Body of pancreas (tissue), 4 donors: Measurements from ENCODE around the gene FKBP9. TPM values are rescaled to one million over a fixed set of nuclear protein-coding genes. Genes with fewer than 3 reads are reported as not detected.
"Not testable (repeated sequence)": the region's sequence is repeated elsewhere in the genome, so short reads cannot be mapped to it uniquely, and the experiment has no call there.

ENCODE experiments used
- ATAC-seq: fragments of 150-250 bp; one replicate; pipeline ENCODE4 v1.9.1; 2016
- DNase-seq, 4 donors: peaks; one replicate each; pipeline ENCODE4 v3.0.0-alpha.2; 2019
- H3K27ac ChIP-seq, 4 donors: fragments of 200-600 bp; sonication (generic); 1 replicate in 3 of 4; 2 replicates in 1 of 4; pipeline versions ENCODE4 v1.5.1 to v1.6.1; 2016 to 2019; ENCODE audit warnings: mild to moderate bottlenecking in 1 of 4, mixed read lengths in 1 of 4, moderate library complexity in 1 of 4
- H3K27me3 ChIP-seq, 2 donors: fragments of 200-600 bp; sonication (generic); one replicate each; pipeline ENCODE4 v1.6.0; 2016; ENCODE audit warnings: mild to moderate bottlenecking in 1 of 2
- H3K36me3 ChIP-seq, 2 donors: fragments of 200-600 bp; sonication (generic); replicated peaks in 1 of 2; 2 replicates each; pipeline ENCODE4 v1.5.1; 2016; ENCODE audit warnings: low read depth in 2 of 2; ENCODE audit not compliant: insufficient read depth in 1 of 2
- H3K4me1 ChIP-seq: fragments of 200-600 bp; sonication (generic); one replicate; pipeline ENCODE4 v1.6.0; 2016
- H3K4me3 ChIP-seq, 2 donors: fragments of 200-600 bp; sonication (generic); 1 replicate in 1 of 2; 2 replicates in 1 of 2; pipeline ENCODE4 v1.5.1; 2016 to 2019
- H3K9me3 ChIP-seq, 3 donors: fragments of 200-600 bp; sonication (generic); 1 replicate in 2 of 3; 2 replicates in 1 of 3; pipeline ENCODE4 v1.5.1; 2016
- POLR2A ChIP-seq, 3 donors: fragments of 450-650 bp; IDR thresholded peaks; one replicate each; pipeline ENCODE4 v1.6.1; 2016; ENCODE audit warnings: antibody characterized with exemption in 3 of 3, mild to moderate bottlenecking in 2 of 3
- whole genome bisulfite sequencing, 2 donors: methylation state at CpG; one replicate each; pipeline ENCODE4 v1.1.5; 2017; 5-methylcytosine and 5-hydroxymethylcytosine counted together
- intact Hi-C: fragments of 100-400 bp; cut with DNase I; formaldehyde crosslinking; loops from one replicate; pipeline ENCODE4 v1.15.1; 2023
- total RNA-seq, 2 donors: library from RNA; depleted of rRNA; stranded (reverse); fragments of >200 nt; gene quantifications; one replicate each; pipeline ENCODE4 v1.1.0, GENCODE V29; 2016
- TF ChIP-seq, protein P1 (sequence below), 7 experiments: fragments of 450-650 bp in 4 of 7; fragments of 200-600 bp in 3 of 7; sonication (generic) in 3 of 7; IDR thresholded peaks; one replicate each; pipeline ENCODE4 v1.5.1; 2016 to 2019; ENCODE audit warnings: antibody characterized with exemption in 7 of 7

The FKBP9 gene
- total RNA-seq, 2 donors from 2014 or later = 70.8 to 253 TPM

- Histone ChIP-seq H3K9me3 (no peaks in the 10 kb centered on the region), H3K36me3 (peaks cover 0 to 7% of the 10 kb centered on the region in 2 donors), H3K4me3 (no peak overlapping the region), H3K27me3 (no peaks in the 10 kb centered on the region), H3K27ac (no peak overlapping the region), H3K4me1 (no peaks in the 10 kb centered on the region)
- WGBS, 2 donors = 89 to 90% methylated on average over 3 of the region's 3 CpGs
- ATAC-seq = no peak
- TF ChIP-seq, protein P1, sequence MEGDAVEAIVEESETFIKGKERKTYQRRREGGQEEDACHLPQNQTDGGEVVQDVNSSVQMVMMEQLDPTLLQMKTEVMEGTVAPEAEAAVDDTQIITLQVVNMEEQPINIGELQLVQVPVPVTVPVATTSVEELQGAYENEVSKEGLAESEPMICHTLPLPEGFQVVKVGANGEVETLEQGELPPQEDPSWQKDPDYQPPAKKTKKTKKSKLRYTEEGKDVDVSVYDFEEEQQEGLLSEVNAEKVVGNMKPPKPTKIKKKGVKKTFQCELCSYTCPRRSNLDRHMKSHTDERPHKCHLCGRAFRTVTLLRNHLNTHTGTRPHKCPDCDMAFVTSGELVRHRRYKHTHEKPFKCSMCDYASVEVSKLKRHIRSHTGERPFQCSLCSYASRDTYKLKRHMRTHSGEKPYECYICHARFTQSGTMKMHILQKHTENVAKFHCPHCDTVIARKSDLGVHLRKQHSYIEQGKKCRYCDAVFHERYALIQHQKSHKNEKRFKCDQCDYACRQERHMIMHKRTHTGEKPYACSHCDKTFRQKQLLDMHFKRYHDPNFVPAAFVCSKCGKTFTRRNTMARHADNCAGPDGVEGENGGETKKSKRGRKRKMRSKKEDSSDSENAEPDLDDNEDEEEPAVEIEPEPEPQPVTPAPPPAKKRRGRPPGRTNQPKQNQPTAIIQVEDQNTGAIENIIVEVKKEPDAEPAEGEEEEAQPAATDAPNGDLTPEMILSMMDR (IDR thresholded peaks at IDR 0.05) = no peak
- TF ChIP-seq POLR2A (IDR thresholded peaks at IDR 0.05) = no peak
- intact Hi-C loops = no loop called here
- DNase-seq = no peak
Observed at GRCh38 chr7:32916006-32916405, 41.2 kb upstream of the FKBP9 start.

DNA sequence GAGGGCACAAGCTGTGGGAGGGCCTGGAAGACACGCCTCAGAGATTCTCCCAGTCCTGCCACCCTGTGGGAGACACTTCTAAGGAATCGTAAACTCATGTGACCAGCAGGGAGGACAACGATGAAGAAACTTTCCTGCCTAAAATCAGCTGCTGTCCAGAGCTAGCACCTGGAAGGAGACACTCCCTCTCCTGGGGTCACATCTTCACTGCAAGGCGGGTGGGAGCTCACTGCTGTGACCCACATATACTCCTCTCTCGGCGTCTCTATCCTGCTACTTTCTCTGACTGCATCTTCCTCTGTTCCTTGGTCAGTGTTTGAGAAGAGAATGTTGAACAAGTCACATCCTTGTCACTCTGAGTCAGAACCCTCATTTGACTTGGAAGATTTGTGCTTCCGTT is 40.2 kb upstream of the FKBP9 start:
- DNase-seq, ATAC-seq, H3K4me1 ChIP-seq, H3K27me3 ChIP-seq, H3K9me3 ChIP-seq, H3K4me3 ChIP-seq, H3K36me3 ChIP-seq, intact Hi-C loops, H3K27ac ChIP-seq: not testable (repeated sequence)
- WGBS, 2 donors = 93 to 100% methylated on average over 3 of the region's 7 CpGs

DNA sequence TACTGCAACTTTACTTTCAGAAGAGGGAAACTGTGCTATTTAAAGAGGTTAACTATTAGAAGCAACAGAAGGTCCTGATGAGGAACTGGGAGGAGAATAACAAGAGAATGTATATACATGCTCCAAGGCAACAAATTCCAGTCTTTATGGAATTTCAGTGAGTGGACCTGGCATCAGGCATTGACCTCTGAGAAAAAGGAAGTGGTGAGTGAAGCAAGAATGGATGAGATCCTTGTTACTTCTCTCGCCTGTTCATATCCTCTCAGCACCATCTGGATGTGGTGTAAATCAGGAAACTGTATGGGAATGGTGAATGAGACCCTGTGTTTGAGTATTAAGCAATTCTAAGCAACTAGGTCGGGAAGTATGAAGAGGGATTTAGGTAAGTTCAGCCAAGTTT is 35.3 kb upstream of the FKBP9 start:
- Histone ChIP-seq H3K4me3 (no peak overlapping the region), H3K27me3 (no peaks in the 10 kb centered on the region), H3K36me3 (peaks cover 0 to 3% of the 10 kb centered on the region in 2 donors), H3K9me3 (no peaks in the 10 kb centered on the region), H3K4me1 (no peaks in the 10 kb centered on the region), H3K27ac (no peak overlapping the region)
- 75 to 88% methylated on average over 2 of the region's 2 CpGs for WGBS, 2 donors
- intact Hi-C loops = no loop called here
- ATAC-seq (no peak), DNase-seq (no peak)
- TF ChIP-seq POLR2A (IDR thresholded peaks at IDR 0.05) = no peak
- TF ChIP-seq, protein P1 (IDR thresholded peaks at IDR 0.05) = no peak

DNA sequence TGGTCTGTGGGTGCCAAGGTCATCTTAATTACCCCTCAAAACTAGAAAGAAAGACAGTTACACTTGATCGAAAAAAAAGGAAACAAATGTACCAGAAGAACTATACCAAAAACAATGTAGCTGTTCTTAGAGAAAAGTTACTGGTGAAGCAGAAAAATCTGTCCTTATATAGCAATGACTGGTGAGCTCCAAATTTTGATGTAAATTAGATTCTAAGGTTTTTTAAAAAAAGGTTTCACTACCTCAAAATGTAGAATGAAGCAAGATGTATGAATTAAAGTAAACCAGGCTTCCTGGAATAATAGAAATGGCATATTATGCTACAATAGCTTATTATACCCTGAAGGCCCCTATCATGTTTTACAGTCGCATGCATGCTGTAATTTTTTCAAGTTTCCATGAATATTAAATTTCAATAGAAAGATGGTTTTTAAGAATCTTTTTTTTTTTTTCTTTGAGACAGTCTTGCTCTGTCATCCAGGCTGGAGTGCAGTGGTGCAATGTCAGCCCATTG is 28.4 kb upstream of the FKBP9 start:
- intact Hi-C loops = no loop called here
- no peak for ATAC-seq
- no peaks in the 10 kb centered on the region for H3K9me3 ChIP-seq
- no peak overlapping the region for H3K4me3 ChIP-seq
- no peaks in the 10 kb centered on the region for H3K4me1 ChIP-seq
- no peaks in the 10 kb centered on the region for H3K27me3 ChIP-seq
- H3K27ac ChIP-seq = no peak overlapping the region
- 87 to 97% methylated on average over 2 of the region's 2 CpGs for WGBS, 2 donors
- peaks cover 0 to 4% of the 10 kb centered on the region in 2 donors for H3K36me3 ChIP-seq
- no peak for DNase-seq
- TF ChIP-seq, protein P1 (IDR thresholded peaks at IDR 0.05) = no peak
- no peak for TF ChIP-seq POLR2A (IDR thresholded peaks at IDR 0.05)

DNA sequence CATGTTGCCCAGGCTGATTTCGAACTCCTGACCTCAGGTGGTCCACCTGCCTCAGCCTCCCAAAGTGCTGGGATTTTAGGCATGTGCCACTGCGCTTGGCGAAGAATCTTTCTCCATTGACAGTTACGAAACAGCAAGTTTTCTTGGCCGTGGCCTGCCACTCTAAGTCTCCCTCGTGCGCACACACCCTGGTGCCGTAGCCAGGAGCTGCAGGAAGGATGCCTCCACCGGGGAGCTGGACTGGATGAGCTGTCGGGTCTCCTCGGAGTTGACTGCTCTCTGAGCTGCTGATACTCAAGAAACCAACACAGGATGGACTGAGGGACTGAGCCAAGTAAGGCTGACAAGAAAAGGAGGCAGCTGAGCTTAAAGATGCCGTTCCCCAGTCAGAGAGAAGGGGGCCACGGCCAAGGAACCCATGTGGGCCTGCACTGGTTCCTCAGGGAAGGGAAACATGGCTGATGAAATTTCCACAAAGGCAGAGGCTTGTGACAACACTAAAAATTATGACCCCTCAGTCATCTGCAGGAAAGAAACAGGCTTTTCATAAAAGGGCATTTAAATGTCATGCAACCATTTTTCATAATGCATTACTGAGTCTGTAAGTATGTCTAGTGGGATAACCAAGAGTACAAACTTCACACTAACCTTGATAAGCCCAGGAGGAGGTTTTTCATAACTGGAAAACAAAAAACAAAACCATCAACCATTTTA is 27.7 kb upstream of the FKBP9 start:
- H3K4me1 ChIP-seq = no peaks in the 10 kb centered on the region
- intact Hi-C loops = no loop called here
- H3K27me3 ChIP-seq = no peaks in the 10 kb centered on the region
- ATAC-seq (no peak), DNase-seq (no peak)
- H3K4me3 ChIP-seq = no peak overlapping the region
- no peaks in the 10 kb centered on the region for H3K9me3 ChIP-seq
- no peak overlapping the region for H3K27ac ChIP-seq
- TF ChIP-seq, protein P1 (IDR thresholded peaks at IDR 0.05) = no peak
- TF ChIP-seq POLR2A (IDR thresholded peaks at IDR 0.05) = no peak
- H3K36me3 ChIP-seq = peaks cover 0 to 4% of the 10 kb centered on the region in 2 donors
- WGBS, 2 donors = 90% methylated on average over 11 to 13 of the region's 13 CpGs
